ENCODE results near the gene PRTN3. TPM values are rescaled to one million over a fixed set of nuclear protein-coding genes. Genes with fewer than 3 reads are reported as not detected.

PRTN3 gene
- polyA plus RNA-seq, 1 donor (not counting 4 experiments of a cell fraction or from before 2014, with no cell fraction given): not detected

GRCh38 chr19:821825-822503 lies 18.8 kb upstream of the PRTN3 start, which contains the start of gene PLPPR3:
TSS of gene PLPPR3 (minus strand) at chr19:821955. CDS start at chr19:821559, 396 bp downstream.
- Histone ChIP-seq H3K4me3 (ENCODE audit: control insufficient read depth in 2 of 3, extremely low read depth in 1 of 3, insufficient read depth in 2 of 3, low read depth in 1 of 3, low read length in 3 of 3) (no peak within 1 kb of the TSS), H4K20me1 (ENCODE audit: control insufficient read depth, extremely low read depth, insufficient read depth, low read length) (no peaks in the 10 kb centered on the region), H3K9ac (ENCODE audit: control insufficient read depth, extremely low read depth, insufficient read depth, low read length) (no peak within 1 kb of the TSS), H2AFZ (ENCODE audit: control insufficient read depth, low read length) (no peak within 1 kb of the TSS), H3K4me2 (ENCODE audit: control insufficient read depth, extremely low read depth, insufficient read depth, low read depth, low read length) (no peak within 1 kb of the TSS), H3K9me3 (ENCODE audit: control insufficient read depth, low read depth, low read length) (no peaks in the 10 kb centered on the region), H3K27ac (ENCODE audit: control insufficient read depth, insufficient read depth, low read length) (no peak within 1 kb of the TSS), H3K36me3 (ENCODE audit: control insufficient read depth in 2 of 2, extremely low read depth in 1 of 2, insufficient read depth in 2 of 2, low read length in 2 of 2) (no peaks in the 10 kb centered on the region), H3K79me2 (ENCODE audit: control insufficient read depth, insufficient read depth, low read length) (no peaks in the 10 kb centered on the region), H3K27me3 (ENCODE audit: control insufficient read depth, extremely low read depth, insufficient read depth, low read length) (peaks cover 4% of the 10 kb centered on the region), H3K4me1 (ENCODE audit: control insufficient read depth, extremely low read depth, insufficient read depth, low read length) (no peaks in the 10 kb centered on the region), H3K9me1 (ENCODE audit: control insufficient read depth, extremely low read depth, insufficient read depth, low read length) (no peaks in the 10 kb centered on the region)
- dilution Hi-C loops (cut with MboI; ENCODE audit: extremely low pct_ligation_motif_present, low sequenced_read_pairs): no loop called here
- FAIRE-seq (no peak), DNase-seq (ENCODE audit: low read depth, low spot score) (no peak)
- TF ChIP-seq EZH2 (IDR thresholded peaks at IDR 0.05; ENCODE audit: low read length): no peak
- no peak for TF ChIP-seq CTCF (optimal IDR thresholded peaks at IDR 0.05 in 1 of 3, IDR thresholded peaks at IDR 0.05 in 1 of 3, conservative IDR thresholded peaks at IDR 0.05 in 1 of 3; ENCODE audit: extremely low read depth in 1 of 3, insufficient read depth in 2 of 3, low read length in 3 of 3)

- H3K4me2 ChIP-seq (ENCODE audit: control insufficient read depth, extremely low read depth, insufficient read depth, low read depth, low read length): no peak overlapping the region
- no peaks in the 10 kb centered on the region for H4K20me1 ChIP-seq (ENCODE audit: control insufficient read depth, extremely low read depth, insufficient read depth, low read length)
- H3K9me1 ChIP-seq (ENCODE audit: control insufficient read depth, extremely low read depth, insufficient read depth, low read length): no peaks in the 10 kb centered on the region
- H3K4me1 ChIP-seq (ENCODE audit: control insufficient read depth, extremely low read depth, insufficient read depth, low read length): no peaks in the 10 kb centered on the region
- no peaks in the 10 kb centered on the region for H3K36me3 ChIP-seq (ENCODE audit: control insufficient read depth in 2 of 2, extremely low read depth in 1 of 2, insufficient read depth in 2 of 2, low read length in 2 of 2)
- FAIRE-seq (no peak), DNase-seq (ENCODE audit: low read depth, low spot score) (no peak)
- H3K9me3 ChIP-seq (ENCODE audit: control insufficient read depth, low read depth, low read length): no peaks in the 10 kb centered on the region
- H3K9ac ChIP-seq (ENCODE audit: control insufficient read depth, extremely low read depth, insufficient read depth, low read length): no peak overlapping the region
- H2AFZ ChIP-seq (ENCODE audit: control insufficient read depth, low read length): no peak overlapping the region
- H3K4me3 ChIP-seq (ENCODE audit: control insufficient read depth in 2 of 3, extremely low read depth in 1 of 3, insufficient read depth in 2 of 3, low read depth in 1 of 3, low read length in 3 of 3): no peak overlapping the region
- TF ChIP-seq EZH2 (IDR thresholded peaks at IDR 0.05; ENCODE audit: low read length) (no peak), CTCF (optimal IDR thresholded peaks at IDR 0.05 in 1 of 3, IDR thresholded peaks at IDR 0.05 in 1 of 3, conservative IDR thresholded peaks at IDR 0.05 in 1 of 3; ENCODE audit: extremely low read depth in 1 of 3, insufficient read depth in 2 of 3, low read length in 3 of 3) (no peak)
- dilution Hi-C loops (cut with MboI; ENCODE audit: extremely low pct_ligation_motif_present, low sequenced_read_pairs): no loop called here
- H3K27me3 ChIP-seq (ENCODE audit: control insufficient read depth, extremely low read depth, insufficient read depth, low read length): peaks cover 4% of the 10 kb centered on the region
- no peaks in the 10 kb centered on the region for H3K79me2 ChIP-seq (ENCODE audit: control insufficient read depth, insufficient read depth, low read length)
- no peak overlapping the region for H3K27ac ChIP-seq (ENCODE audit: control insufficient read depth, insufficient read depth, low read length)
Observed at GRCh38 chr19:823565-824121, 17.2 kb upstream of the PRTN3 start.
